Endodermal cell (in vitro differentiated cells): ENCODE measurements around the gene HAVCR2. TPM values are rescaled to one million over a fixed set of nuclear protein-coding genes. Genes with fewer than 3 reads are reported as not detected.

Experiments
- DNase-seq: peaks from one replicate; pipeline ENCODE4 v3.0.0-alpha.2; 2017
- H3K27ac ChIP-seq: 2 replicates; pipeline ENCODE4 v1.5.1; 2013; ENCODE audit warnings: mild to moderate bottlenecking, low read depth, low read length, moderate library complexity
- H3K27me3 ChIP-seq: 2 replicates; pipeline ENCODE4 v1.6.1; 2013; ENCODE audit warnings: mild to moderate bottlenecking, low read length, moderate library complexity; ENCODE audit not compliant: insufficient read depth, control insufficient read depth, poor library complexity, severe bottlenecking
- H3K36me3 ChIP-seq: 2 replicates; pipeline ENCODE4 v1.7.0; 2013; ENCODE audit warnings: mild to moderate bottlenecking, low read length, moderate library complexity; ENCODE audit not compliant: control insufficient read depth, insufficient read depth
- H3K4me1 ChIP-seq: one replicate; pipeline ENCODE4 v1.7.0; 2013; ENCODE audit warnings: low read length; ENCODE audit not compliant: control insufficient read depth, insufficient read depth
- H3K4me3 ChIP-seq: 2 replicates; pipeline ENCODE4 v1.5.1; 2013; ENCODE audit warnings: mild to moderate bottlenecking, low read length, moderate library complexity
- H3K9ac ChIP-seq: 2 replicates; pipeline ENCODE4 v1.6.1; 2013; ENCODE audit warnings: mild to moderate bottlenecking, low read length, moderate library complexity; ENCODE audit not compliant: poor library complexity, severe bottlenecking; ENCODE audit errors: extremely low read depth
- H3K9me3 ChIP-seq: 2 replicates; pipeline ENCODE4 v1.6.1; 2013; ENCODE audit warnings: mild to moderate bottlenecking, low read length, moderate library complexity; ENCODE audit not compliant: control insufficient read depth
- H3K27ac Mint-ChIP-seq: 2 replicates; pipeline ENCODE4 v1.8.0; 2020; ENCODE audit warnings: mixed read lengths
- H3K27me3 Mint-ChIP-seq: 2 replicates; pipeline ENCODE4 v1.8.0; 2021; ENCODE audit warnings: mild to moderate bottlenecking, mixed read lengths; ENCODE audit not compliant: insufficient read depth
- H3K36me3 Mint-ChIP-seq: 2 replicates; pipeline ENCODE4 v1.8.0; 2020; ENCODE audit warnings: low read depth, mixed read lengths
- H3K4me1 Mint-ChIP-seq: 2 replicates; pipeline ENCODE4 v1.8.0; 2020; ENCODE audit warnings: mixed read lengths
- H3K4me3 Mint-ChIP-seq: 2 replicates; pipeline ENCODE4 v1.8.0; 2020; ENCODE audit warnings: mild to moderate bottlenecking, moderate library complexity, mixed read lengths
- H3K9me3 Mint-ChIP-seq: 2 replicates; pipeline ENCODE4 v1.8.0; 2020; ENCODE audit warnings: mild to moderate bottlenecking, mixed read lengths
- CTCF ChIP-seq: fragments of 200-600 bp; sonication (generic); conservative IDR thresholded peaks from 2 replicates; pipeline ENCODE4 v1.5.0; 2021; ENCODE audit warnings: antibody characterized with exemption, mild to moderate bottlenecking
- WGBS, 2 experiments: methylation state at CpG; one replicate each; pipeline versions ENCODE4 v1.1.5 to v1.1.7; 2013; ENCODE audit warnings: missing lambda C conversion rate in 2 of 2, mixed read lengths in 1 of 2; ENCODE audit not compliant: insufficient coverage in 1 of 2, insufficient read length in 1 of 2; 5-methylcytosine and 5-hydroxymethylcytosine counted together
- total RNA-seq, 2 donors: library from RNA; stranded (reverse); fragmentation: NEBNext Ultra II Directional in 1 of 2; extraction: Animal tissue kit (Norgen Biotek cat#: 25700) in 1 of 2; gene quantifications; 2 replicates in 1 of 2; 3 replicates in 1 of 2; pipeline ENCODE4 v1.2.1, GENCODE V29; 2021

Gene HAVCR2
- total RNA-seq, 2 donors from 2014 or later, result 0.33 to 0.35 TPM

GRCh38 chr5:157067005-157067404 lies 41.8 kb downstream of the HAVCR2 start:
- no peaks in the 10 kb centered on the region for H3K36me3 Mint-ChIP-seq
- H3K9me3 Mint-ChIP-seq, result no peaks in the 10 kb centered on the region
- peaks cover 11% of the 10 kb centered on the region for H3K4me1 Mint-ChIP-seq
- no peak overlapping the region for H3K27ac Mint-ChIP-seq
- H3K27me3 Mint-ChIP-seq, result no peaks in the 10 kb centered on the region
- Histone ChIP-seq H3K27ac (no peak overlapping the region), H3K4me3 (no peak overlapping the region), H3K36me3 (no peaks in the 10 kb centered on the region), H3K4me1 (no peaks in the 10 kb centered on the region), H3K27me3 (no peaks in the 10 kb centered on the region), H3K9me3 (no peaks in the 10 kb centered on the region), H3K9ac (no peak overlapping the region)
- H3K4me3 Mint-ChIP-seq, result no peak overlapping the region
- TF ChIP-seq CTCF, result no peak
- DNase-seq, result no peak
- WGBS, 2 experiments, result 69 to 71% methylated on average over 2 of the region's 2 CpGs

GRCh38 chr5:157066080-157066479 lies 42.8 kb downstream of the HAVCR2 start:
- WGBS, 2 experiments, result 89 to 97% methylated on average over 2 of the region's 2 CpGs
- Histone ChIP-seq H3K4me3 (no peak overlapping the region), H3K4me1 (no peaks in the 10 kb centered on the region), H3K9ac (no peak overlapping the region), H3K27me3 (no peaks in the 10 kb centered on the region), H3K27ac (no peak overlapping the region), H3K9me3 (no peaks in the 10 kb centered on the region), H3K36me3 (no peaks in the 10 kb centered on the region)
- no peak for DNase-seq
- Mint-ChIP-seq H3K4me1 (peaks cover 11% of the 10 kb centered on the region), H3K27ac (no peak overlapping the region), H3K27me3 (no peaks in the 10 kb centered on the region), H3K4me3 (no peak overlapping the region), H3K9me3 (no peaks in the 10 kb centered on the region), H3K36me3 (no peaks in the 10 kb centered on the region)
- TF ChIP-seq CTCF, result no peak

GRCh38 chr5:157063776-157064430 lies 44.9 kb downstream of the HAVCR2 start:
- Histone ChIP-seq H3K4me1 (peaks cover under 1% of the 10 kb centered on the region), H3K36me3 (no peaks in the 10 kb centered on the region), H3K27me3 (no peaks in the 10 kb centered on the region), H3K4me3 (no peak overlapping the region), H3K9me3 (no peaks in the 10 kb centered on the region), H3K27ac (no peak overlapping the region), H3K9ac (no peak overlapping the region)
- peaks cover 19% of the 10 kb centered on the region for H3K4me1 Mint-ChIP-seq
- TF ChIP-seq CTCF, result no peak
- no peak overlapping the region for H3K27ac Mint-ChIP-seq
- 89% methylated on average over 3 to 4 of the region's 4 CpGs for WGBS, 2 experiments
- no peak overlapping the region for H3K4me3 Mint-ChIP-seq
- H3K27me3 Mint-ChIP-seq, result no peaks in the 10 kb centered on the region
- DNase-seq, result no peak
- H3K36me3 Mint-ChIP-seq, result no peaks in the 10 kb centered on the region
- no peaks in the 10 kb centered on the region for H3K9me3 Mint-ChIP-seq
